HG02610 (cell line): ENCODE results near the gene TRIM27.
A peak's percentile ranks its signal among the peaks of the same experiment; 100 is the strongest.
"Not testable (repeated sequence)": the region's sequence is repeated elsewhere in the genome, so short reads cannot be mapped to it uniquely, and the experiment has no call there.

ENCODE experiments used
- ATAC-seq: cut with Tn5 transposase; IDR thresholded peaks from one replicate; pipeline ENCODE4 v1.9.1; 2021; ENCODE audit warnings: mild to moderate bottlenecking, moderate library complexity; ENCODE audit not compliant: unreplicated experiment

The TRIM27 gene

GRCh38 chr6:28866205-28867085 is 57.3 kb downstream of the TRIM27 start:
- ATAC-seq, result peak; percentile 45

GRCh38 chr6:28865401-28866204 is 58.2 kb downstream of the TRIM27 start:
- ATAC-seq, result no peak

- no peak for ATAC-seq
Observed at GRCh38 chr6:28864326-28864923, 59.4 kb downstream of the TRIM27 start.

GRCh38 chr6:28863604-28864325 is 60.0 kb downstream of the TRIM27 start:
- ATAC-seq, result no peak

GRCh38 chr6:28862077-28862476 is 61.7 kb downstream of the TRIM27 start:
- no peak for ATAC-seq

GRCh38 chr6:28861339-28861738 is 62.4 kb downstream of the TRIM27 start:
- no peak for ATAC-seq

GRCh38 chr6:28860581-28860980 is 63.2 kb downstream of the TRIM27 start:
- ATAC-seq, result no peak

- no peak for ATAC-seq
Observed at GRCh38 chr6:28858963-28859362, 64.8 kb downstream of the TRIM27 start.

GRCh38 chr6:28856620-28857005 is 67.2 kb downstream of the TRIM27 start:
- no peak for ATAC-seq

GRCh38 chr6:28854405-28854804 is 69.4 kb downstream of the TRIM27 start:
- not testable (repeated sequence) for ATAC-seq
